ENCODE measurements around the gene CCR9. TPM values are rescaled to one million over a fixed set of nuclear protein-coding genes. Genes with fewer than 3 reads are reported as not detected.

The CCR9 gene
- total RNA-seq, 1 donor from 2014 or later = not detected

DNA sequence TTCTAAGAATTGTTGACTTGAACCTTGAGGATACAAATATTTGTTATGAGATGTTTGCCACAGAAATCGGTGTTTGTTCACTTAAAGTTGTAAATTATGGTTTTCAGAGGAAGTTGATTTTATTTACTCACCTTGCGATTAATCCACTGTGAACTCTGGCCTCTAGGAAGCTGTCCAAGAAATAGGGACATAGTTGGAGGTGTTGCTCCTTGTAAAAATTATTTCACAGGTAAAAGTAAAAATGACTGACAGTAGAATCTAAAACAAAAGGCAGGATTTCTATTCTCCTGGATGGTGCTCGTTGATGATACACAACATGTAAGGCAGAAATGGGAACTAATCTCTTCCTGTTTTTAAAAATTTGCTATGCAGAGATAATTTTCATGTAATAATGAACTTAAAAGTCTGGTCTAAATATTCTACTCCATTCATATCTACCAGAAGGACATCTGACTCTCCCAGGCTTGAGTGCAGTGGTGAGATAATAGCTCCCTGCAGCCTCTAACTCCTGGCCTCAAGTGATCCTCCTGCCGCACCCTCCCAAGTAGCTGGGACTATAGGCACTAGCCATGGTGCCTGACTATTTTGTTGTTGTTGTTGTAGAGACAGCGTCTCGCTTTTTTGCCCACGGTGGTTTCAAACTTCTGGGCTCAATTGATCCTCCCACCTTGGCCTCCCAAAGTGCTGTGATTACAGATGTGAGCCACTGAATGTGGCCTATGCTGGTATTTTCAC lies 27.4 kb upstream of the CCR9 start:
- H3K36me3 Mint-ChIP-seq (ENCODE audit: insufficient read depth) = peaks cover 2% of the 10 kb centered on the region
- TF ChIP-seq, protein P1, sequence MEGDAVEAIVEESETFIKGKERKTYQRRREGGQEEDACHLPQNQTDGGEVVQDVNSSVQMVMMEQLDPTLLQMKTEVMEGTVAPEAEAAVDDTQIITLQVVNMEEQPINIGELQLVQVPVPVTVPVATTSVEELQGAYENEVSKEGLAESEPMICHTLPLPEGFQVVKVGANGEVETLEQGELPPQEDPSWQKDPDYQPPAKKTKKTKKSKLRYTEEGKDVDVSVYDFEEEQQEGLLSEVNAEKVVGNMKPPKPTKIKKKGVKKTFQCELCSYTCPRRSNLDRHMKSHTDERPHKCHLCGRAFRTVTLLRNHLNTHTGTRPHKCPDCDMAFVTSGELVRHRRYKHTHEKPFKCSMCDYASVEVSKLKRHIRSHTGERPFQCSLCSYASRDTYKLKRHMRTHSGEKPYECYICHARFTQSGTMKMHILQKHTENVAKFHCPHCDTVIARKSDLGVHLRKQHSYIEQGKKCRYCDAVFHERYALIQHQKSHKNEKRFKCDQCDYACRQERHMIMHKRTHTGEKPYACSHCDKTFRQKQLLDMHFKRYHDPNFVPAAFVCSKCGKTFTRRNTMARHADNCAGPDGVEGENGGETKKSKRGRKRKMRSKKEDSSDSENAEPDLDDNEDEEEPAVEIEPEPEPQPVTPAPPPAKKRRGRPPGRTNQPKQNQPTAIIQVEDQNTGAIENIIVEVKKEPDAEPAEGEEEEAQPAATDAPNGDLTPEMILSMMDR (IDR thresholded peaks at IDR 0.05; ENCODE audit: unreplicated experiment) = no peak
- peaks cover 6% of the 10 kb centered on the region for H3K4me1 Mint-ChIP-seq (ENCODE audit: low read depth)
- DNase-seq (ENCODE audit: low spot score, unreplicated experiment) = no peak
- peaks cover 15% of the 10 kb centered on the region for H3K27me3 Mint-ChIP-seq
- no peak overlapping the region for H3K27ac Mint-ChIP-seq
- peaks cover 21% of the 10 kb centered on the region for H3K9me3 Mint-ChIP-seq (ENCODE audit: low read depth)
- H3K4me3 Mint-ChIP-seq (ENCODE audit: low read depth) = no peak overlapping the region

DNA sequence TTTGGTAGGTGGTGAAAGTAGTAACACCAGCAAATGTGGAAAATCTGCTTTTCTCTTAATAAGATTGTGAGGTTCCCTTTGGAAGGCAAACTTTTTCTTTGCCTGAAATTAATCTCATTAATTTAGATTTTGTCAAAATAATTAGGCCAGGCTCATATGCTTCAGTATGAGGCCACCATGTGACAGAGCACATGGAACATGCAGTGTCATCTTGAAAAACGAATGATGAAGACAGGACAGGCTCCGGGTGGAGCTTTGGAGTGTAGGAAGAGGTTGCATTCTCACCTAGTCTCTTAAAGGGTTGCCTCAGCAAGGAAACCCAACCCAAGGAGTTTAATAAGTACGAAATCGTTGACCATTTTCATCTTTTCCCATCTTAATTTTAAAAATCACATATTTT lies 25.9 kb upstream of the CCR9 start:
- H3K9me3 Mint-ChIP-seq (ENCODE audit: low read depth) = peaks cover 20% of the 10 kb centered on the region
- H3K4me1 Mint-ChIP-seq (ENCODE audit: low read depth) = peaks cover 6% of the 10 kb centered on the region
- peaks cover 8% of the 10 kb centered on the region for H3K27me3 Mint-ChIP-seq
- no peak for DNase-seq (ENCODE audit: low spot score, unreplicated experiment)
- peaks cover 2% of the 10 kb centered on the region for H3K36me3 Mint-ChIP-seq (ENCODE audit: insufficient read depth)
- H3K4me3 Mint-ChIP-seq (ENCODE audit: low read depth) = no peak overlapping the region
- no peak overlapping the region for H3K27ac Mint-ChIP-seq
- TF ChIP-seq, protein P1 (IDR thresholded peaks at IDR 0.05; ENCODE audit: unreplicated experiment) = no peak

DNA sequence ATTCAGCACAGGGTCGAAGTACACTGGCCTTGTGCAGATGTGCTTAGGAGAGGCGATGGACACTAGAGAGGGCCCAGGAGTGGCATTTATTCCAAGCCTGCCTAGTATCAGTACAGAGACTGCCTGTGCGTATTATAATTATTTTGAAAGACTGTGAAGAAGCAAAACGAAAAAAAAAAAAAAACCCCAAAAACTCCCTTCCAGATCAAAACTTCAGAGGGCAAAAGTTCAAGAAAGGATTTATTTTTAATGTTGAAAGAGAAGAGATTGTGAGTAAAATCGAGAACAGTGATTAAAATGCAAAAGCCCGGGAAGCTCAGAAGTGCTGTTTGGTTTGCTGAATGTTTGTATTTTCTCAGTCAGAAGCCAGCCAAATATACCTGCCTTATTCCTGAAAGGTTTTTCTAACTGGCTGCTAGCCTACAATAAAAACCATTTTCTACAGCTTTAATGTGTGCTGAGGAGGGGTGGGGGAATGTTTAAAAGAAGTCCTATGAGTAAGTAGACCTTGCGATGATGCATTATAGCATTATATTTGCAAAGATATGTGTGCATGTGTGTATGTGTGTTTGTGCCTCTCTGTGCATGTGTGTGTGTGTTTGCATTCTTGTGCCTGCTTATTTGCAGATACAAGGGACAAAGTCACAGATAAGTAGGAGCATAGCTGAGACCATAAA lies 25.2 kb upstream of the CCR9 start:
- DNase-seq (ENCODE audit: low spot score, unreplicated experiment) = no peak
- no peak overlapping the region for H3K4me3 Mint-ChIP-seq (ENCODE audit: low read depth)
- H3K36me3 Mint-ChIP-seq (ENCODE audit: insufficient read depth) = no peaks in the 10 kb centered on the region
- TF ChIP-seq, protein P1 (IDR thresholded peaks at IDR 0.05; ENCODE audit: unreplicated experiment) = no peak
- peaks cover 13% of the 10 kb centered on the region for H3K9me3 Mint-ChIP-seq (ENCODE audit: low read depth)
- H3K27me3 Mint-ChIP-seq = peaks cover 10% of the 10 kb centered on the region
- peaks cover 6% of the 10 kb centered on the region for H3K4me1 Mint-ChIP-seq (ENCODE audit: low read depth)
- no peak overlapping the region for H3K27ac Mint-ChIP-seq

DNA sequence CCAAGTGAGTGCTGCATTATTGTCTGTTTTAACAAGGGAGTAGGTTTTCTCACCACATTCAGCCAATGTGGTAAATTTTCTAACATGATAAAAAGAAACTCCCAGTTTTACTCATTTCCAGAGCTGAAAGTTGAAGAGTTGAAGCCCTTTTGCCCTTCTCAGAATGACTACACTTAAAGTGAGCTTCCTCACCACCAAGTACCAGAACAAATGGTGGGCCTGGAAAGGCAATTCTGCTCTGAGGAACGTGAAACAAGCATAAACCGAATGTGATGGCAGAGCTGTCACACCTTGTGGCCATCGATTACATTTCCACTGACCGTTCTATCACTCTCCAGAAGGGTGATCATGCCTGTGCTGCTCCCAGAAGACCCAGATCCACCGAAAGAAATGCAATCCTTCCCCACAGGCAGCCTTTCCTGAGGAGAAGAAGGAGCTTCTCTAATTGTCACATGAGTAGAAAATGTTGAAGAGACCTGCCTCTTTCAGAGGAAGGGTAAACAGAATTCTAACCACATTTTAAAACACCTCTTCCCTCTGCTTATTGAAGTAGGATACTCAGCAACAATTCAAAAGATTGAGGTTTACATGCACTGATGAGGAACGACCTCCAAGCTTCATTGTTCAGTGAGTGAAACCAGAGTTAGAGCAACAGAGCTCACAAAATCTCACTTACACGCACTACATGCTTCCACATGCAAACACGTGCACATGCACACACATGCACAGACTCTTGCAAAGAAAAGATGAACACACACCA lies 21.4 kb upstream of the CCR9 start:
- no peaks in the 10 kb centered on the region for H3K36me3 Mint-ChIP-seq (ENCODE audit: insufficient read depth)
- no peak overlapping the region for H3K27ac Mint-ChIP-seq
- TF ChIP-seq, protein P1 (IDR thresholded peaks at IDR 0.05; ENCODE audit: unreplicated experiment) = no peak
- H3K4me1 Mint-ChIP-seq (ENCODE audit: low read depth) = peaks cover 8% of the 10 kb centered on the region
- peaks cover 11% of the 10 kb centered on the region for H3K27me3 Mint-ChIP-seq
- peaks cover 5% of the 10 kb centered on the region for H3K9me3 Mint-ChIP-seq (ENCODE audit: low read depth)
- DNase-seq (ENCODE audit: low spot score, unreplicated experiment) = no peak
- H3K4me3 Mint-ChIP-seq (ENCODE audit: low read depth) = no peak overlapping the region

DNA sequence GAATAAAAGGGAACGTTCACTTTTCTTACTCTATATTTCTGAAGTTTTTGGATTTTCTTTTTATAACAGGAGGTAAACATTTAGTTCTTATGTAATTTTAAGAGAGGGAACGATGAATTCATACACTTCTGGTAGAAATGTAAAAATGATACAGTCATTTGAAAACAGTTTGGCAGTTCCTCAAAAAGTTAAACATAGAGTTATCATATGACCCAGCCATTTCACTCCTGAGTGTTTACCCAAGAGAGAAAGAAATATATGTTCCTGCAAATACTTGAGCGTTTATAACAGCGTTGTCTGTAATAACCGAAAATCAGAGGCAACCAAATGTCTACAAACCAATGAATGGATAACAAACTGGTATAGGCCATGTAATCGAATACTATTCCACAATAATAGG lies 20.8 kb upstream of the CCR9 start:
- Mint-ChIP-seq H3K4me1 (ENCODE audit: low read depth) (peaks cover 8% of the 10 kb centered on the region), H3K36me3 (ENCODE audit: insufficient read depth) (no peaks in the 10 kb centered on the region), H3K4me3 (ENCODE audit: low read depth) (no peak overlapping the region), H3K27me3 (peaks cover 11% of the 10 kb centered on the region), H3K9me3 (ENCODE audit: low read depth) (peaks cover 5% of the 10 kb centered on the region), H3K27ac (no peak overlapping the region)
- TF ChIP-seq, protein P1 (IDR thresholded peaks at IDR 0.05; ENCODE audit: unreplicated experiment) = no peak
- DNase-seq (ENCODE audit: low spot score, unreplicated experiment) = no peak
